ENCODE results near the gene SALL1.

DNA sequence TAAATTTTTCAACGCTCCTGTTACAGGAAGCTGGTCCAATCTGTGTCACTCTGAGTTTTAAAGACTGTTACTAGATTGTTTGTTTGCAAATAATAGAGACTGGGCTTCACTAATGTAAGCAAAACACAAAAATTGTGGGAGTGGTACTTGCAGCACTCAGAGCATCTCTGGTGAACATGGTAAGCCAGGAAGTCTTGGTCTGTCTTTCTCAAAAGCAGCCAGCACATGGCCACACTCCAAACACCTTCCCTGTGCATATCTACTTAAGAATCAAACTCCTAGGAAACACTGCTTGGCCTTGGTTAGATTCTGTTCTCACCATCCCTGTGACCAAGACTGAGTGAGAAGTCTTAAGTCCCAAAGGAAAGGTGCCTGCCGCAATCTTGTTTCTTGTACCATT, 49.7 kb upstream of the SALL1 start:
- TF ChIP-seq, protein P1, sequence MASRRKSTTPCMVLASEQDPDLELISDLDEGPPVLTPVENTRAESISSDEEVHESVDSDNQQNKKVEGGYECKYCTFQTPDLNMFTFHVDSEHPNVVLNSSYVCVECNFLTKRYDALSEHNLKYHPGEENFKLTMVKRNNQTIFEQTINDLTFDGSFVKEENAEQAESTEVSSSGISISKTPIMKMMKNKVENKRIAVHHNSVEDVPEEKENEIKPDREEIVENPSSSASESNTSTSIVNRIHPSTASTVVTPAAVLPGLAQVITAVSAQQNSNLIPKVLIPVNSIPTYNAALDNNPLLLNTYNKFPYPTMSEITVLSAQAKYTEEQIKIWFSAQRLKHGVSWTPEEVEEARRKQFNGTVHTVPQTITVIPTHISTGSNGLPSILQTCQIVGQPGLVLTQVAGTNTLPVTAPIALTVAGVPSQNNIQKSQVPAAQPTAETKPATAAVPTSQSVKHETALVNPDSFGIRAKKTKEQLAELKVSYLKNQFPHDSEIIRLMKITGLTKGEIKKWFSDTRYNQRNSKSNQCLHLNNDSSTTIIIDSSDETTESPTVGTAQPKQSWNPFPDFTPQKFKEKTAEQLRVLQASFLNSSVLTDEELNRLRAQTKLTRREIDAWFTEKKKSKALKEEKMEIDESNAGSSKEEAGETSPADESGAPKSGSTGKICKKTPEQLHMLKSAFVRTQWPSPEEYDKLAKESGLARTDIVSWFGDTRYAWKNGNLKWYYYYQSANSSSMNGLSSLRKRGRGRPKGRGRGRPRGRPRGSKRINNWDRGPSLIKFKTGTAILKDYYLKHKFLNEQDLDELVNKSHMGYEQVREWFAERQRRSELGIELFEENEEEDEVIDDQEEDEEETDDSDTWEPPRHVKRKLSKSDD (CRISPR knock-in tag; IDR thresholded peaks at IDR 0.05; ENCODE audit: low read depth) = no peak
- TF ChIP-seq, protein P2, sequence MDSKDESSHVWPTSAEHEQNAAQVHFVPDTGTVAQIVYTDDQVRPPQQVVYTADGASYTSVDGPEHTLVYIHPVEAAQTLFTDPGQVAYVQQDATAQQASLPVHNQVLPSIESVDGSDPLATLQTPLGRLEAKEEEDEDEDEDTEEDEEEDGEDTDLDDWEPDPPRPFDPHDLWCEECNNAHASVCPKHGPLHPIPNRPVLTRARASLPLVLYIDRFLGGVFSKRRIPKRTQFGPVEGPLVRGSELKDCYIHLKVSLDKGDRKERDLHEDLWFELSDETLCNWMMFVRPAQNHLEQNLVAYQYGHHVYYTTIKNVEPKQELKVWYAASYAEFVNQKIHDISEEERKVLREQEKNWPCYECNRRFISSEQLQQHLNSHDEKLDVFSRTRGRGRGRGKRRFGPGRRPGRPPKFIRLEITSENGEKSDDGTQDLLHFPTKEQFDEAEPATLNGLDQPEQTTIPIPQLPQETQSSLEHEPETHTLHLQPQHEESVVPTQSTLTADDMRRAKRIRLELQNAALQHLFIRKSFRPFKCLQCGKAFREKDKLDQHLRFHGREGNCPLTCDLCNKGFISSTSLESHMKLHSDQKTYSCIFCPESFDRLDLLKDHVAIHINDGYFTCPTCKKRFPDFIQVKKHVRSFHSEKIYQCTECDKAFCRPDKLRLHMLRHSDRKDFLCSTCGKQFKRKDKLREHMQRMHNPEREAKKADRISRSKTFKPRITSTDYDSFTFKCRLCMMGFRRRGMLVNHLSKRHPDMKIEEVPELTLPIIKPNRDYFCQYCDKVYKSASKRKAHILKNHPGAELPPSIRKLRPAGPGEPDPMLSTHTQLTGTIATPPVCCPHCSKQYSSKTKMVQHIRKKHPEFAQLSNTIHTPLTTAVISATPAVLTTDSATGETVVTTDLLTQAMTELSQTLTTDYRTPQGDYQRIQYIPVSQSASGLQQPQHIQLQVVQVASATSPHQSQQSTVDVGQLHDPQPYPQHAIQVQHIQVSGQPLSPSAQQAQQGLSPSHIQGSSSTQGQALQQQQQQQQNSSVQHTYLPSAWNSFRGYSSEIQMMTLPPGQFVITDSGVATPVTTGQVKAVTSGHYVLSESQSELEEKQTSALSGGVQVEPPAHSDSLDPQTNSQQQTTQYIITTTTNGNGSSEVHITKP (CRISPR knock-in tag; IDR thresholded peaks at IDR 0.05; ENCODE audit: low read depth) = no peak

Data from HepG2 (cell line).